Measurements from ENCODE around the gene SH2D3A. TPM values are rescaled to one million over a fixed set of nuclear protein-coding genes. Genes with fewer than 3 reads are reported as not detected.

SH2D3A gene
- total RNA-seq, 4 donors from 2014 or later: 41.4 to 127 (median 55.5) TPM

- Histone ChIP-seq H3K9me3 (no peaks in the 10 kb centered on the region), H3K36me3 (peaks cover 0 to 4% (median 0%) of the 10 kb centered on the region in 4 donors), H3K4me3 (no peak overlapping the region), H3K27ac (no peak overlapping the region), H3K4me1 (peaks cover 0 to 7% (median 3%) of the 10 kb centered on the region in 4 donors), H3K27me3 (no peaks in the 10 kb centered on the region)
- WGBS, 2 donors (ENCODE audit: low coverage in 1 of 2): 76% methylated on average over 4 of the region's 4 CpGs; no CpG with 5 or more reads in 1 of the 2 donors
- intact Hi-C loops (cut with DNase I; ENCODE audit: low total_unique reads) (no loop called here), in situ Hi-C loops (cut with MboI; ENCODE audit: low pct_ligation_motif_present in 1 of 4, low pct_unique_long_range_greater_than_20kb in 1 of 4, low sequenced_read_pairs in 3 of 4) (no loop called here)
- TF ChIP-seq EP300 (IDR thresholded peaks at IDR 0.05; ENCODE audit: low read depth) (no peak), POLR2AphosphoS5 (IDR thresholded peaks at IDR 0.05) (no peak), POLR2A (IDR thresholded peaks at IDR 0.05) (no peak), CTCF (IDR thresholded peaks at IDR 0.05) (no peak)
- no peak for DNase-seq
Measured at GRCh38 chr19:6761053-6761676, 6.1 kb downstream of the SH2D3A start.

GRCh38 chr19:6760606-6761005 lies 6.6 kb downstream of the SH2D3A start:
- Histone ChIP-seq H3K27me3 (no peaks in the 10 kb centered on the region), H3K4me3 (no peak overlapping the region), H3K27ac (no peak overlapping the region), H3K4me1 (peaks cover 0 to 4% (median 2%) of the 10 kb centered on the region in 4 donors), H3K9me3 (no peaks in the 10 kb centered on the region), H3K36me3 (peaks cover 0 to 4% (median 0%) of the 10 kb centered on the region in 4 donors)
- in situ Hi-C loops (cut with MboI; ENCODE audit: low pct_ligation_motif_present in 1 of 4, low pct_unique_long_range_greater_than_20kb in 1 of 4, low sequenced_read_pairs in 3 of 4) (no loop called here), intact Hi-C loops (cut with DNase I; ENCODE audit: low total_unique reads) (no loop called here)
- TF ChIP-seq CTCF (IDR thresholded peaks at IDR 0.05): no peak
- no peak for TF ChIP-seq EP300 (IDR thresholded peaks at IDR 0.05; ENCODE audit: low read depth)
- no peak for TF ChIP-seq POLR2AphosphoS5 (IDR thresholded peaks at IDR 0.05)
- TF ChIP-seq POLR2A (IDR thresholded peaks at IDR 0.05): no peak
- whole genome bisulfite sequencing, 2 donors (ENCODE audit: low coverage in 1 of 2): 96% methylated on average over 17 of the region's 17 CpGs; no CpG with 5 or more reads in 1 of the 2 donors
- no peak for DNase-seq

- in situ Hi-C loops (cut with MboI; ENCODE audit: low pct_ligation_motif_present in 1 of 4, low pct_unique_long_range_greater_than_20kb in 1 of 4, low sequenced_read_pairs in 3 of 4): no loop called here
- DNase-seq: no peak
- WGBS, 2 donors (ENCODE audit: low coverage in 1 of 2): 92% methylated on average over 22 of the region's 23 CpGs; no CpG with 5 or more reads in 1 of the 2 donors
- Histone ChIP-seq H3K27me3 (no peaks in the 10 kb centered on the region), H3K4me1 (peaks cover 0 to 18% (median 15%) of the 10 kb centered on the region in 4 donors), H3K4me3 (no peak overlapping the region), H3K36me3 (peaks cover 0 to 19% (median 9%) of the 10 kb centered on the region in 4 donors), H3K9me3 (no peaks in the 10 kb centered on the region), H3K27ac (peak overlapping the region in 2 of 4 donors; percentile 83 to 86)
- TF ChIP-seq CTCF (IDR thresholded peaks at IDR 0.05) (no peak), EP300 (IDR thresholded peaks at IDR 0.05; ENCODE audit: low read depth) (no peak), POLR2A (IDR thresholded peaks at IDR 0.05) (no peak), POLR2AphosphoS5 (IDR thresholded peaks at IDR 0.05) (no peak)
- intact Hi-C loops (cut with DNase I; ENCODE audit: low total_unique reads): no loop called here
Measured at GRCh38 chr19:6754653-6755463, 12.4 kb downstream of the SH2D3A start.

GRCh38 chr19:6754136-6754535 lies 13.1 kb downstream of the SH2D3A start:
- H3K4me3 ChIP-seq: no peak overlapping the region
- DNase-seq: no peak
- intact Hi-C loops (cut with DNase I; ENCODE audit: low total_unique reads): no loop called here
- H3K36me3 ChIP-seq: peaks cover 0 to 24% (median 12%) of the 10 kb centered on the region in 4 donors
- 95% methylated on average over 22 of the region's 22 CpGs; no CpG with 5 or more reads in 1 of the 2 donors for WGBS, 2 donors (ENCODE audit: low coverage in 1 of 2)
- H3K27ac ChIP-seq: peak overlapping the region; percentile 83 to 86 (median 84)
- peaks cover 0 to 18% (median 15%) of the 10 kb centered on the region in 4 donors for H3K4me1 ChIP-seq
- no peaks in the 10 kb centered on the region for H3K9me3 ChIP-seq
- no peaks in the 10 kb centered on the region for H3K27me3 ChIP-seq
- TF ChIP-seq EP300 (IDR thresholded peaks at IDR 0.05; ENCODE audit: low read depth) (no peak), POLR2A (IDR thresholded peaks at IDR 0.05) (no peak), CTCF (IDR thresholded peaks at IDR 0.05) (no peak), POLR2AphosphoS5 (IDR thresholded peaks at IDR 0.05) (no peak)
- in situ Hi-C loops (cut with MboI; ENCODE audit: low pct_ligation_motif_present in 1 of 4, low pct_unique_long_range_greater_than_20kb in 1 of 4, low sequenced_read_pairs in 3 of 4): no loop called here
